ENCODE results near the gene SPECC1.
"Not testable (repeated sequence)": the region's sequence is repeated elsewhere in the genome, so short reads cannot be mapped to it uniquely, and the experiment has no call there.

SPECC1 gene

DNA sequence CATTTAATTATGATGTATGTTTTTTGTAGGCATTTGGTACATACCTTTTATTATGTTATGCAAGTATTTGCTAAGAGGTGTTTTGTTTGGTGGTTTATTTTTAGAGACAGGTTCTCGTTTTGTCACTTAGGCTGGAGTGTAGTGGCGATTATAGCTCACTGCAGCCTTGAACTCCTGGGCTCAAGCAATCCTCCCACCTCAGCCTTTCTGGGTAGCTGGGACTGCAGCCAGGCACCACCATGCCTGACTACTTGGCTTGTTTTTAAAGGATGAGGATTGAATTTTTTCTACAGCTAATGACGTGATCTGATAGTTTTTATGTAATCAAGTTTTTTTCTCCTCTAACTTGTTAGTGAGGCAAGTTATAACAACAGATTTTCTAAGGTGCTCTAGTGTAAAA lies 199.6 kb downstream of the SPECC1 start:
- DNase-seq (ENCODE audit: low read depth): no peak

DNA sequence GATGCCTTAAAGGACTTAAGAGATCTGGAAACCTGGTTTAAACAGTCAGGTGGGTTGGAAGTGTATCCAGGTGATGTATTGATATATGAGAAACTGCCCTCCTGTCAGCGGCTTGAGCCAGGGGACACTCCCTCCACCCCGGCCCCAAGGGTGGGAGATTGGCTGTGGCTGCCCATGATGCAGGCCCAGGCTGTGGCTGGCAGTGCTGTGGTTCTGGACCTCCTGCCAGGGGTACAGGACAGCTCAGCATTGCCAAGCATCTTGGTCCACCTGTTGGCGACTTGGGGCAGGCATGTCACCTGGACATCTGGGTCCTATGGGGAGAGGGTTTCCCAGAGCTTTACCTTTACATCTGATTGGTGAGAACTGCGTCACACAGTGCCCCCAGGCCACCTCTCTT lies 201.0 kb downstream of the SPECC1 start:
- DNase-seq (ENCODE audit: low read depth): no peak

DNA sequence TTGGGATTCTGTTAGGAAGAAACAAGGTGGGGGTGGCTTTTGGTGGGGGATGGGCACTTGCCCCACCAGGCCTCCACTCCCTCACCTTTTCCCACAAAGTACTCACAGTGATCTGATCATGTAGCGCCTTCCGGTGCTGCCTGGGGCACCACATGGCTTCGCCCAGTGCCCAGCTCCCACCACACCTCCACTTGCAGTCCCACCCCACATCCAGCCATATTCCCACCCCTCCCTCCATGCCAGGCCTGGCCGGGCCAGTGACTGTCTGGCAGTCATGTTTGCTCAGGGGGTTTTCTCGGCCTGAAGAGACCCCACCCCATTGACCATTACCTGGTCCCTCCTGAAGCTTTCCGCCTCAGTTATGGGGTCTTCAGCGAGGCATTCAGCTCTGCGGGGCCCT lies 201.5 kb downstream of the SPECC1 start:
- no peak for DNase-seq (ENCODE audit: low read depth)

- DNase-seq (ENCODE audit: low read depth): no peak
Observed at GRCh38 chr17:20211246-20211645, 202.1 kb downstream of the SPECC1 start.

DNA sequence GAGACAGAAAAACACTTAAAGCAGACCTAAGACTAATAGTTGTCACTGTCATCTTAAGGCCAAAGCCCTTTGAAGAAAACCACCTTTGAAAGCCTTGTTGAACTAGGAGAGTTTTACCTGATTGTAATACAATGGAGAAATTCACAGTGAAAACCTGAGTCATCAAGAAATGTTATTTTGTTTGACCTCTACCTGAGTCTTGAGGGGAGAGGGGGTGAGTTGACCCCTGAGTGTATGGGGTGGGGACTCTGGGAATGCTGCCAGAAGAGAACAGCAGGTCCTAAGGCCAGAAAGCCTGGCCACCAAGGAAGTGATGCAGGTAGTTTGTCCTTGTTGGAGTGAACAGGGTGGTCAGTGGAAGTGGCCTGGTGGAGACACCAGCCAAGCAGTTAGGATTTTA lies 204.3 kb downstream of the SPECC1 start:
- DNase-seq (ENCODE audit: low read depth): no peak

- DNase-seq (ENCODE audit: low read depth): no peak
Observed at GRCh38 chr17:20214794-20215193, 205.6 kb downstream of the SPECC1 start.

DNA sequence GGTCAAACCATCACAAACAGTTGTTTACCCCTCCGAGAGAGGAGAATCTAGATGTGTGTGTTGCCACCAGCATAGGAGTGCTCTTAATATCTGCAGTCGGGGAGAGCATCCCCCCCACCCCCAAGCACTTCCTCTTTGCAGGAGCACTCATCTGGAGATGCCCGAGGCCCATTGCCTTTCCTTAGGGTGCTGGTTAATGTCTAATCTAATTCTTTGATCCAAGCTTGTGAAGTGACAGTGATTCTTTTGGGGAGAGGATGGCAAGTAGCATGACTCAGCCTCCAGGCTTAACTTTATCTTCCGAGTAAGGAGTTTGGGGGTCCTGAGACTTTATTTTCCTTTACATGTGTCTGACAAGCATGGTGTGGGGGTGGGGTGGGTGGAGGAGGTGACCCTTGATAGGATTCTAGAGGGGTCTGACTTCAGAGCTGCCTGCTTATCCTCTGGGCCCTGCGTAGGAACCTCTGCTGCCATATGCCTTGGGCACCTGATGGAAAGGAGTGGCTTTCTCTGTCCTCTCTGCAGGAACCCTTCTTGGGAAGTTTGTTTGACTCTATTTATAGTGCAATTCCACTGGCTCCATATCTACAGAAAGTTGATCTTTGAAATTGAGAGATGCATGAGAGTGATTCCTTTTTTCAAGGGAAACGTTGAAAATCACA lies 207.1 kb downstream of the SPECC1 start:
- no peak for DNase-seq (ENCODE audit: low read depth)

DNA sequence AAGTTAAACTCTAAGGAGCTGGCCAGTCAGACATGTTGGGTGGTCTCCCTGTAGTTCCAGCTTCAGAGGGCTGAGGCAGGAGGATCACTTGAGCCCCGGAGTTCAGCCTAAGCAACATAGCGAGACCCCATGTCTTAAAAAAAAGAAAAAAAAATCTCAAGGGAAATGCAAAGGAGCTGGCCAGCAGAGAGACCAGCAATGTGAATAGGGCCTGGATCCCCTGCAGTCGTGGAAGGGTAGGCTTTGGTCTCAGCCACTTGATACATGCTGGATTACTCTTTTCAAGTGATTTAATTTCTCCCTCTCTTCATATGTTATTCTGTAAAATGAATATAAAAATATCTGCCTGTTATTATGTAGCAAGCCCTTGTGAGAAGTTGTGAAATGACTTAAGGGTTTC lies 207.7 kb downstream of the SPECC1 start:
- DNase-seq (ENCODE audit: low read depth): no peak

DNA sequence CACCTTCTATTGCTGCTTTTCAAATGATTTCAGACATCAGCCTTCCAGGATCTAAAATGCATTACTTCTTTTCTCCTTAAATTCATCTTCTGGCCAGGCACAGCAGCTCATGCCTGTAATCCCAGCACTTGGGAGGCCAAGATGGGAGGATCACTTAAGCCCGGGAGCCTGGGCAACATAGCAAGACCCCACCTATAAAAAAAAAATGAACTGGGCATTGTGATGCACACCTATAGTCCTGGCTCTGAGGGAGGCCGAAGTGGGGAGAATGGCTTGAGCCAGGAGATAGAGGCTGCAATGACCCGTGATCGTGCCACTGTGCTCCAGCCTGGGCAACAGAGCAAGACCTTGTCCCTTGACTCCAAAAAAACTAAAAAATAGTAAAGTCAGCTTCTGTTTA lies 208.5 kb downstream of the SPECC1 start:
- no peak for DNase-seq (ENCODE audit: low read depth)

DNA sequence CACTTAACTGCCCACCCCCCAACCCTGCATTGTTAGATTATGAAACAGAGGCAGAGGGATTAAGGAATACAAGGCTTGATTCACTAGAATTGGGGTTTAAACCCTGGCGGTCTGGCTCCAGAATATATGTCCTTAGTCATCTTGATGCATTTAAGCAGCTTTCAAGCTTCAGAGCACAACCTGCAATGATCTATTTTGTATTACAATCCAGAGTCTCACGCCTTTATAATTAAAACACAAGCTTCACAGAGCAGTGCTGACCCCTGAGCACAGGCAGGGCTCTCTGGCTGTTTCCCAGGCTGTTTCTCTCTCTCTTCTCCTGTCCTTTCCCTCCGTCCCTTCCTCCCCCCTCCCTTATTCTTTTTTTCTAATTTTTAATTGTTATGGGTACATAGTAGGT lies 209.1 kb downstream of the SPECC1 start:
- DNase-seq (ENCODE audit: low read depth): no peak

- DNase-seq (ENCODE audit: low read depth): no peak
Observed at GRCh38 chr17:20223808-20224328, 214.7 kb downstream of the SPECC1 start.

- no peak for DNase-seq (ENCODE audit: low read depth)
Observed at GRCh38 chr17:20224379-20224778, 215.2 kb downstream of the SPECC1 start.

GRCh38 chr17:20225162-20226115 lies 216.3 kb downstream of the SPECC1 start:
- DNase-seq (ENCODE audit: low read depth): no peak

DNA sequence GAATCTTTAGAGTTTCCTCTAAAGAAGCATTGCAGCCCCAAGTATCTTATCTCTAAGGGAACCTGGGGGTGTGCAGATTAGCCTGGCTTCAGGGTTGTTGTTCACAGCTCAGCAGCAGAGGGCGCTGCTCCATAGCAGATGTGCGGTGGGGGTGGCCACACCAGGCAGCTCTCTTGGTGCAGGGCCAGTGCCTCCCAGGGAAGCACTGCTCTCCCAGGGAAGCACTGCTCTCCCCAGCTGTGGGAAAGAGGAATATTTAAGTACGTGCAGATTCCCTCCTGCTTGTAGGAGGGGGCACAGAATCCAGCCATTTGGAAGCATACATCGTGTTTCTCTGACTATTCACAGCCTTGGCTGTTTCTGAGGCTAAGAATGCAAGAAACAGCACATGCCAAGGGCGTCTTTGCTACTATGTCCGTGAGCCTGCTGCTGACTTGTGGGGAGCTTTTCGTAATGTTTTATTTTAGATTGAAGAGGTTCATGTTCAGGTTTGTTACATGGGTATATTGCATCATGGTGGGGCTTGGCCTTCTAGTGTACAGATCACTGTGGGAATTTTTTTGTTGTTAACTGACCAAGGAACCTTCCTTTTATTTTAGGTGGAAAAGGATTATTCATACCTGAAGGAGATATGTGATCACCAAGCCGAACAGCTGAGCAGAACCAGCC lies 217.8 kb downstream of the SPECC1 start:
- DNase-seq (ENCODE audit: low read depth): peak; percentile 62

DNA sequence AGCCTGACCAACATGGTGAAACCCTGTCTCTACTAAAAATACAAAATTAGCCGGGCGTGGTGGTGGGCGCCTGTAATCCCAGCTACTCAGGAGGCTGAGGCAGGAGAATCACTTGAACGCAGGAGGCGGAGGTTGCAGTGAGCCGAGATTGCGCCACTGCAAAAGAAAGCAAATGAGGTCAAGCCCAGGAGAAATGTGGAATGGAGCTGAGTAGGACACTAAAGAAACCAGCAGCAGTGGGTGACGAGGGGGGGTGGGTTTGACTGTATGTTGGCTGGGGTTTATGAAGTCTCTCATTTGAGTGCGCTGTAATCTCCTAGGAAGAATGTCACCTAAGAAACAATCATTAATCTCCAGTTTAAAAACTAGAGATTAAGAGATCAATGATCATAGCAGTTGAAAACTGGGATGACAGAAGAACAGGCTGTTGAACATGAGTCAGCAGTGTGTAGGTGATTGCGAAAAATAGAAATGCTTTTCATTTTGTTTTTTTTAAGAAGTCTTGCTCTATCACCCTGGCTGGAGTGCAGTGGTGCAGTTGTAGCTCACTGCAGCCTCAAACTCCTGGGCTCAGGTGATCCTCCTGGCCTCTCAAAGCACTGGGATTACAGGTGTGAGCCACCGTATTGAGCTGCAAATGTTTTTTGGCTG lies 218.7 kb downstream of the SPECC1 start:
- DNase-seq (ENCODE audit: low read depth): not testable (repeated sequence)

DNA sequence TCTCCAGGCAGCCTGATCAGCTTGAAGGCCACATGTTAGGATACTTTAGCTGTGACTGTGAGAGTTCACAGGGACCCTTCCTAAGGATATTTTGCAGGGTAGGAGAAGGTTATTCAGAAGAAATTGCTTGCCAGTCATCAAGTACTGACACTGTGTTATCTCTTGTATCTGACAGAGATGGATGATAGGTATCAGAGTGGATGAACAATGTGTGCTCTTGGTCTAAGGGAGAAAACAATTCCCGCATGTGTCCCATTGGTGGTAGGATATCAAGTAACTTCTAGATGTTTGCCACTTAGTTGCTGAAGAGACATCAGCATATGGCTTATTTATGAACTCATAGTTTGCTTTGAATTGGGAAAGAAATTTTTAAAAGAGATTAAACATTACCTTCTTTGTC lies 219.3 kb downstream of the SPECC1 start:
- no peak for DNase-seq (ENCODE audit: low read depth)

GRCh38 chr17:20228860-20229259 lies 219.7 kb downstream of the SPECC1 start:
- no peak for DNase-seq (ENCODE audit: low read depth)

GRCh38 chr17:20230924-20231323 lies 221.8 kb downstream of the SPECC1 start:
- no peak for DNase-seq (ENCODE audit: low read depth)

DNA sequence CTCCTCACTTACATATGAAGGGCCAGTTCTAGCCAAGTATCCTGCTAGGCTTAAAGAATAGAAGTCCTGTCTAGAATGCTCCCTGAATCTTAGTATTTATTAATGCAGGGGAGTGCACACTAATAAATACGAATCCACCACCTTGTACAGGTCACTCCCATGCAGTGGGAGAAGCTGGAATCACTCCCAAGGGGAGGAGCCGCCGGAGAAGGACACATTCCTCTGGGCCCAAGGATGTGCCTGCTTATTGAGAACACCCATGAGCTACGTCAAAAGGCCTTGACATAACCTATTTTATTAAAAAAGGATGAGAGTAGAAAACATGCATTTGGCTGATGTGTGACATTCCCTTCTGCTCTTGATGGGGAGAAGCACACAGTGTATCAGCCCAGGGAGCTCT lies 223.5 kb downstream of the SPECC1 start:
- no peak for DNase-seq (ENCODE audit: low read depth)

DNA sequence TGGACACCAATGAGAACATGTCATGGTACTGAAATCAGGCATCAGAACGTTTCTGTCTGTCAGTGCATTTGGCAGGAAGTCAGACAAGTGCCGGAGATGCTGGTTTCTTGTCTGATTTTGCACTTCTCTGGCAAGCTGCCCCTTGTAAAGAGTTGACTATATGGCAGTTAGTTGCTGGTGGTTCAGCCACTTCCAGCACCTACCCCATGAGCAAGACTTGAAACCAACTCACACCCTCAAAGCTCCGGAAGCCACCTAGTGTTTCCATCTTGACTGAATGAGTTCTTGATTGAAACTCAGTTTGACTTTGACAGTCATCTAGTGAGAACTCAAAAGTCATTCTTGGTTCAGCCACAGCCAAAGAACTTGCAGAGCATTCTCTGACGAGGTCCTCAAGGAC lies 225.1 kb downstream of the SPECC1 start:
- no peak for DNase-seq (ENCODE audit: low read depth)

DNA sequence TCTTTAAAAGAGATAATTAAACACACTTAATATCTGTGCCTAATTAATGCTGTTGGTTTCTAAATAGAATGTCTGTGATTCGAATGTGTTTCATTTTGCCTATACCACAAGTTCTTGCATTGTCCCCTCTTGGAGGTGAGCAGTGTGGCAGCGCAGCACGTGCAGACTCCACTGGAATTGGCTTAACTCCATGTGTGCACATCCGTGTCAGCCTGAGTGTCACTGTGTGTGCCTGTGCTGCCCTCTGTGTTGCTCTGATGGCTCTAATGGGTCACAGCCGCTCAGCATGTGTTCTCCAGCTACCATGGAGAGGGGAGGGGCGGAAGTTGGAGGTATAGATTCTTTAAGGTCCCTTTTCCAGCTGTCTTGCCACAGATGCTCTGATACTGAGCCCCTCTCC lies 226.6 kb downstream of the SPECC1 start:
- no peak for DNase-seq (ENCODE audit: low read depth)

- no peak for DNase-seq (ENCODE audit: low read depth)
Observed at GRCh38 chr17:20236578-20237227, 227.5 kb downstream of the SPECC1 start.

All from CMK (cell line).